PC-9 (cell line): ENCODE measurements around the gene STAP1. TPM values are rescaled to one million over a fixed set of nuclear protein-coding genes. Genes with fewer than 3 reads are reported as not detected.
"Not testable (repeated sequence)": the region's sequence is repeated elsewhere in the genome, so short reads cannot be mapped to it uniquely, and the experiment has no call there.

ENCODE experiments used
- BruUV-seq: library from RNA; stranded (reverse); fragments of 400-500 nt; replicated peaks from 2 replicates; lab custom pipeline; 2021; lab: Mats Ljungman, UMichigan
- CTCF ChIA-PET: fragments of 300-600 bp; sonication (Branson Sonifier 250); formaldehyde crosslinking; loops from one replicate; lab custom pipeline; 2022; ENCODE audit warnings: antibody characterized with exemption; lab: Charles Lee
- POLR2A ChIA-PET: fragments of 300-600 bp; sonication (Branson Sonifier 250); formaldehyde crosslinking; loops from one replicate; lab custom pipeline; 2022; ENCODE audit warnings: antibody characterized with exemption; ENCODE audit not compliant: unreplicated experiment; lab: Charles Lee
- DNase-seq, 2 experiments: peaks; one replicate each; pipeline versions ENCODE4 v3.0.0 to v3.0.0-alpha.2; 2015 to 2022; ENCODE audit warnings: mixed read lengths in 1 of 2
- H2AFZ ChIP-seq: fragments of 200-600 bp; sonication (generic); 2 replicates; pipeline ENCODE4 v1.8.1; 2017; ENCODE audit warnings: antibody characterized with exemption
- H3F3A ChIP-seq: fragments of 200-600 bp; sonication (generic); 2 replicates; pipeline ENCODE4 v1.8.1; 2017; ENCODE audit warnings: antibody characterized with exemption, mild to moderate bottlenecking, low read depth; ENCODE audit not compliant: insufficient read depth
- H3K27ac ChIP-seq: fragments of 200-600 bp; sonication (generic); 2 replicates; pipeline ENCODE4 v1.6.1; 2016; ENCODE audit warnings: mixed run types
- H3K27me3 ChIP-seq: fragments of 200-600 bp; sonication (generic); 2 replicates; pipeline ENCODE4 v1.6.1; 2016; ENCODE audit warnings: low read depth, mixed run types; ENCODE audit not compliant: insufficient read depth
- H3K36me3 ChIP-seq: fragments of 200-600 bp; sonication (generic); 2 replicates; pipeline ENCODE4 v1.6.1; 2016; ENCODE audit warnings: low read depth, mixed run types
- H3K4me1 ChIP-seq: fragments of 200-600 bp; sonication (generic); replicated peaks from 2 replicates; pipeline ENCODE4 v1.6.1; 2016; ENCODE audit warnings: mixed run types; ENCODE audit not compliant: insufficient read depth
- H3K4me2 ChIP-seq: fragments of 200-600 bp; sonication (generic); 2 replicates; pipeline ENCODE4 v1.6.1; 2017; ENCODE audit warnings: mixed run types
- H3K4me3 ChIP-seq: fragments of 200-600 bp; sonication (generic); 2 replicates; pipeline ENCODE4 v1.6.1; 2016; ENCODE audit warnings: mixed run types
- H3K79me2 ChIP-seq: fragments of 200-600 bp; sonication (generic); 2 replicates; pipeline ENCODE4 v1.6.1; 2017; ENCODE audit warnings: low read depth, mixed run types
- H3K9me2 ChIP-seq: fragments of 200-600 bp; sonication (generic); 2 replicates; pipeline ENCODE4 v1.8.1; 2017; ENCODE audit warnings: mild to moderate bottlenecking; ENCODE audit not compliant: insufficient read depth
- H3K9me3 ChIP-seq: fragments of 200-600 bp; sonication (generic); 2 replicates; pipeline ENCODE4 v1.8.1; 2016; ENCODE audit warnings: low read depth; ENCODE audit not compliant: insufficient read depth
- H4K20me1 ChIP-seq: fragments of 200-600 bp; sonication (generic); 2 replicates; pipeline ENCODE4 v1.8.1; 2017; ENCODE audit not compliant: insufficient read depth
- CTCF ChIP-seq: fragments of 200-600 bp; sonication (generic); conservative IDR thresholded peaks from 2 replicates; pipeline ENCODE4 v1.6.1; 2017; ENCODE audit warnings: mixed run types, antibody characterized with exemption, mild to moderate bottlenecking, moderate library complexity
- EZH2 ChIP-seq: fragments of 200-600 bp; sonication (generic); IDR thresholded peaks from 2 replicates; pipeline ENCODE4 v1.8.0; 2017; ENCODE audit warnings: antibody characterized with exemption, low read depth
- intact Hi-C: fragments of 100-400 bp; cut with micrococcal nuclease; formaldehyde crosslinking; loops from one replicate; pipeline ENCODE4 v1.10.0; 2022; ENCODE audit not compliant: unreplicated experiment
- total RNA-seq: library from RNA; stranded (reverse); gene quantifications from 2 replicates; pipeline ENCODE4 v1.2.3, GENCODE V29; 2021

STAP1 gene
- total RNA-seq, 1 experiment from 2014 or later, result not detected

DNA sequence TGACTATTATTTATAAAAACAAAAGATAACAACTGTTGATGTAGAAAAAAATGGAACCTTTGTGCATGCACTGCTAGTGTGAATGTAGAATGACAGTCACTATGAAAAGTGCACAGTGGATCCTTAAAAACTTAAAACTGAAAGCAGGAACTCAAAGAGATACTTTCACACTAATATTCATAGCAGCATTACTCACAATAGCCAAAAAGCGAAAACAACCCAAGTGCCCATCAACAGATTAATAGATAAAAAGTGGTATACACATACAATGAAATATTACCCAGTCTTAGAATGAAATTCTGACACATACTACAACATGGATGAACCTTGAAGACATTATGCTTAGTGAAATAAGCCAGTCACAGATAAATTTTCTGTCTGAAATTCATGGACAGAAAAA, 37.0 kb upstream of the STAP1 start:
- no peaks in the 10 kb centered on the region for H3K9me2 ChIP-seq
- no peaks in the 10 kb centered on the region; the same call in 1 of the 2 replicates for H3K9me3 ChIP-seq
- TF ChIP-seq CTCF, result no peak
- TF ChIP-seq EZH2, result no peak
- no peaks in the 10 kb centered on the region for H3K36me3 ChIP-seq
- H3K27me3 ChIP-seq, result no peaks in the 10 kb centered on the region
- ChIA-PET POLR2A (no interaction called here), CTCF (no interaction called here)
- BruUV-seq, result no TSS peak
- no peak overlapping the region for H3K27ac ChIP-seq
- H3K79me2 ChIP-seq, result 0 out of 2 replicates have a peak, but pooled peaks cover 4% of the 10 kb centered on the region
- no peak overlapping the region for H3K4me2 ChIP-seq
- no peak overlapping the region for H3K4me3 ChIP-seq
- H4K20me1 ChIP-seq, result no peaks in the 10 kb centered on the region
- intact Hi-C loops, result no loop called here
- DNase-seq, result no peak
- no peak overlapping the region for H2AFZ ChIP-seq
- H3F3A ChIP-seq, result no peaks in the 10 kb centered on the region
- H3K4me1 ChIP-seq, result no peaks in the 10 kb centered on the region

DNA sequence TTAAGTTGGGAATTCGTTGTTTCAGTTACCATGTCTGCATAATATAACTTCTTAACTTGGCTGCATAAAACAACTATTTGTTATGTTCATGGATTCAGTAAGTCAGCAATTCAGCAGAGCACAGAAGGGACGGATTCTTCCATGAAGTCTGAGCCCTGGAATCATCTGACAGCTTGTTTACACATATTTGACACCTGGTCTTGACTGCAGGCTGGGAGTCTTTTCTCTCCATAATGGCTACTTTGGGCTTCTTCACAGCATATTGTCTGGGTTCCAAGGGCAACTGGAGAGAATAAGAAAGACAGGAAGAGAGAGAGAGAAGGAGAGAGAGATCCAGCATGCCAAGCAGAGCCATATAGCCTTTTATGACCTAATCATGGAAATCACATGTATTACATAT, 36.3 kb upstream of the STAP1 start:
- 0 out of 2 replicates have a peak, but pooled peaks cover 4% of the 10 kb centered on the region for H3K79me2 ChIP-seq
- ChIA-PET POLR2A (no interaction called here), CTCF (no interaction called here)
- no peak for DNase-seq
- no peaks in the 10 kb centered on the region for H3K27me3 ChIP-seq
- no TSS peak for BruUV-seq
- H3K4me2 ChIP-seq, result no peak overlapping the region
- no peaks in the 10 kb centered on the region for H3K36me3 ChIP-seq
- no peak overlapping the region for H3K4me3 ChIP-seq
- intact Hi-C loops, result no loop called here
- no peaks in the 10 kb centered on the region for H3K4me1 ChIP-seq
- no peaks in the 10 kb centered on the region; the same call in 1 of the 2 replicates for H3K9me3 ChIP-seq
- no peaks in the 10 kb centered on the region for H4K20me1 ChIP-seq
- no peak overlapping the region for H2AFZ ChIP-seq
- H3K9me2 ChIP-seq, result no peaks in the 10 kb centered on the region
- no peaks in the 10 kb centered on the region for H3F3A ChIP-seq
- H3K27ac ChIP-seq, result no peak overlapping the region
- TF ChIP-seq CTCF, result no peak
- no peak for TF ChIP-seq EZH2

DNA sequence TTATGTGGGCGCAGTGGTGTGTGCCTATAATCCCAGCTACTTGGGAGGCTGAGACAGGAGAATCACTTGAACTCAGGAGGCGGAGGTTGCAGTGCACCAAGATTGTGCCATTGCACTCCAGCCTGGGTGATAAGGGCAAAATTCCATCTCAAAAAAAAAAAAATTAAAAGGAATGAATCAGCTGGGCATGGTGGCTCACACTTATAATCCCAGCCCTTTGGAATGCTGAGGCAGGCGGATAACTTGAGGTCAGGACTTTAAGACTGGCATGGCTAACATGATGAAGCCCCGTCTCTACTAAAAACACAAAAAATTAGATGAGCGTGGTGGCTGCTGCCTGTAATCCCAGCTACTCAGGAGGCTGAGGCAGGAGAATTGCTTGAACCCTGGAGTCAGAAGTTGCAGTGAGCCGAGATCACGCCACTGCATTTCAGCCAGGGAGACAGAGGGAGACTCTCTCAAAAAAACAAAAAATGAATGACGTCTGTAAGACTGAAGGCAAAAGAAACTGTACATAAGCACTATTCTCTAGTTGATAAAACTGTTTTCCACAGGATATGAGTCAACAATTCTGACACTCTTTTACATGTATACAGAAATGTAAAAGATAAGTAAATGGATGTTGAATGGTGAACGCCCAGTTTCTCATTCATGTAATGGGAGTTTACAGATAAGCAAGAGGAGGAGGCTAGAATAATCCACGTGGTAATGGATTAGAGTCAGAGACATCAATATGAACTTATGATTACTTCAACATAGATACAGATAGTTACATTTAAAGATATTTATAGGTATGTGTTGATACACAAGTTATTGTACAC, 35.5 kb upstream of the STAP1 start:
- Histone ChIP-seq H3K27me3 (no peaks in the 10 kb centered on the region), H3K4me2 (no peak overlapping the region), H2AFZ (no peak overlapping the region), H3K36me3 (no peaks in the 10 kb centered on the region), H3F3A (no peaks in the 10 kb centered on the region), H3K9me3 (no peaks in the 10 kb centered on the region; the same call in 1 of the 2 replicates), H3K4me1 (no peaks in the 10 kb centered on the region), H4K20me1 (no peaks in the 10 kb centered on the region), H3K4me3 (no peak overlapping the region), H3K27ac (no peak overlapping the region), H3K9me2 (no peaks in the 10 kb centered on the region), H3K79me2 (0 out of 2 replicates have a peak, but pooled peaks cover 4% of the 10 kb centered on the region)
- intact Hi-C loops, result no loop called here
- ChIA-PET CTCF (no interaction called here), POLR2A (no interaction called here)
- TF ChIP-seq EZH2, result no peak
- no peak for TF ChIP-seq CTCF
- DNase-seq, result no peak
- BruUV-seq, result no TSS peak

- H3K9me2 ChIP-seq, H3K79me2 ChIP-seq, H3K36me3 ChIP-seq, H3K4me2 ChIP-seq, POLR2A ChIA-PET, H4K20me1 ChIP-seq, H3K4me1 ChIP-seq, H3K4me3 ChIP-seq, intact Hi-C loops, BruUV-seq, H3K9me3 ChIP-seq, DNase-seq, CTCF ChIA-PET, H3K27ac ChIP-seq, H2AFZ ChIP-seq, H3K27me3 ChIP-seq, H3F3A ChIP-seq: not testable (repeated sequence)
Measured at GRCh38 chr4:67524140-67524539, 34.4 kb upstream of the STAP1 start.
